Gastrocnemius medialis (tissue), 4 donors: Measurements from ENCODE around the gene RABGAP1L.

Experiments
- CTCF ChIP-seq, 5 experiments: fragments of 450-650 bp in 3 of 5; fragments of 200-600 bp in 2 of 5; sonication (generic) in 2 of 5; IDR thresholded peaks in 4 of 5; conservative IDR thresholded peaks in 1 of 5; 1 replicate in 4 of 5; 2 replicates in 1 of 5; pipeline ENCODE4 v1.5.1; 2016 to 2019; ENCODE audit warnings: antibody characterized with exemption in 5 of 5, mild to moderate bottlenecking in 3 of 5, moderate library complexity in 3 of 5
- POLR2A ChIP-seq, 2 donors: fragments of 450-650 bp; IDR thresholded peaks; one replicate each; pipeline ENCODE4 v1.6.1; 2017; ENCODE audit warnings: antibody characterized with exemption in 2 of 2, mild to moderate bottlenecking in 2 of 2, moderate library complexity in 2 of 2

- TF ChIP-seq CTCF (IDR thresholded peaks at IDR 0.05 in 4 of 5, conservative IDR thresholded peaks at IDR 0.05 in 1 of 5) (no peak), POLR2A (IDR thresholded peaks at IDR 0.05) (no peak)
Measured at GRCh38 chr1:174469687-174470086, 310.4 kb downstream of the RABGAP1L start.
